OCI-LY7 (cell line): ENCODE measurements around the gene ZNF431.

Source experiments
- EZH2phosphoT487 ChIP-seq: fragments of 200-600 bp; sonication (generic); IDR thresholded peaks from 2 replicates; pipeline ENCODE4 v1.6.1; 2018; ENCODE audit warnings: low read depth, borderline replicate concordance, mild to moderate bottlenecking, mixed run types, antibody characterized with exemption, low read length, moderate library complexity, mixed read lengths
- TF ChIP-seq, protein P1 (sequence below): fragments of 200-600 bp; sonication (generic); conservative IDR thresholded peaks from 2 replicates; pipeline ENCODE4 v1.5.1; 2014; ENCODE audit warnings: mild to moderate bottlenecking, antibody characterized with exemption, low read length, moderate library complexity, mixed read lengths

DNA sequence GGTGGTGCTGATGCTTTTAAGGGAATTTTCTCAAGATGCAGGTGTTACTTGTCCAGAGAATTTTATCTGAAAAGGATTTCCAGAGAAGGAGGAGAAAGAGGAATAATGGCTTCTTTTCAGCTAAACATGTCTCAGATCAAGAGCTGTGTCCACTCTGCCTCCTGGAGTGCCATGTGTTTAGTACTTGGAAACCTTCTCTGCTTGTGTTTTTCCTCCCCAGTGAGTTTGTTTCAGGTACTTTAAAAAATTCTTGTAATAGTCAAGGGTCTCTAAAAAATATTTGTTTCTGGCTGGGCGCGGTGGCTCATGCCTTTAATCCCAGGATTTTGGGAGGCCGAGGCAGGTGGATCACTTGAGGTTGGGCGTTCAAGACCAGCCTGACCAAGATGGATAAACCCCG, 22.7 kb downstream of the ZNF431 start:
- TF ChIP-seq, protein P1, sequence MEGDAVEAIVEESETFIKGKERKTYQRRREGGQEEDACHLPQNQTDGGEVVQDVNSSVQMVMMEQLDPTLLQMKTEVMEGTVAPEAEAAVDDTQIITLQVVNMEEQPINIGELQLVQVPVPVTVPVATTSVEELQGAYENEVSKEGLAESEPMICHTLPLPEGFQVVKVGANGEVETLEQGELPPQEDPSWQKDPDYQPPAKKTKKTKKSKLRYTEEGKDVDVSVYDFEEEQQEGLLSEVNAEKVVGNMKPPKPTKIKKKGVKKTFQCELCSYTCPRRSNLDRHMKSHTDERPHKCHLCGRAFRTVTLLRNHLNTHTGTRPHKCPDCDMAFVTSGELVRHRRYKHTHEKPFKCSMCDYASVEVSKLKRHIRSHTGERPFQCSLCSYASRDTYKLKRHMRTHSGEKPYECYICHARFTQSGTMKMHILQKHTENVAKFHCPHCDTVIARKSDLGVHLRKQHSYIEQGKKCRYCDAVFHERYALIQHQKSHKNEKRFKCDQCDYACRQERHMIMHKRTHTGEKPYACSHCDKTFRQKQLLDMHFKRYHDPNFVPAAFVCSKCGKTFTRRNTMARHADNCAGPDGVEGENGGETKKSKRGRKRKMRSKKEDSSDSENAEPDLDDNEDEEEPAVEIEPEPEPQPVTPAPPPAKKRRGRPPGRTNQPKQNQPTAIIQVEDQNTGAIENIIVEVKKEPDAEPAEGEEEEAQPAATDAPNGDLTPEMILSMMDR = no peak
- TF ChIP-seq EZH2phosphoT487 = no peak
